Stomach (tissue), 9 donors: Measurements from ENCODE around the gene MYO18B. TPM values are rescaled to one million over a fixed set of nuclear protein-coding genes. Genes with fewer than 3 reads are reported as not detected.

Experiments used
- DNase-seq, 2 donors: peaks; one replicate each; pipeline versions ENCODE4 v3.0.0 to v3.0.0-alpha.2; 2013 to 2019
- H3K27ac ChIP-seq, 5 donors: fragments of 200-600 bp in 4 of 5; sonication (generic) in 4 of 5; one replicate each; pipeline ENCODE4 v1.5.1; 2013 to 2019; ENCODE audit warnings: mild to moderate bottlenecking in 1 of 5, moderate library complexity in 1 of 5
- H3K27me3 ChIP-seq, 3 donors: fragments of 200-600 bp; sonication (generic); one replicate each; pipeline ENCODE4 v1.5.1; 2017 to 2019; ENCODE audit warnings: mixed run types in 1 of 3
- H3K36me3 ChIP-seq, 4 donors: fragments of 200-600 bp; sonication (generic); 1 replicate in 3 of 4; 2 replicates in 1 of 4; pipeline ENCODE4 v1.5.1; 2016 to 2019
- H3K4me1 ChIP-seq, 4 donors: fragments of 200-600 bp; sonication (generic); one replicate each; pipeline ENCODE4 v1.5.1; 2016 to 2019
- H3K4me3 ChIP-seq, 4 donors: fragments of 200-600 bp; sonication (generic) in 3 of 4; one replicate each; pipeline ENCODE4 v1.5.1; 2016 to 2019; ENCODE audit warnings: mild to moderate bottlenecking in 1 of 4
- H3K9me3 ChIP-seq, 4 donors: fragments of 200-600 bp; sonication (generic); one replicate each; pipeline ENCODE4 v1.5.1; 2016 to 2019
- CTCF ChIP-seq, 7 experiments: fragments of 450-650 bp in 4 of 7; fragments of 200-600 bp in 3 of 7; sonication (generic) in 3 of 7; IDR thresholded peaks; one replicate each; pipeline ENCODE4 v1.5.1; 2016 to 2019; ENCODE audit warnings: antibody characterized with exemption in 7 of 7, control low read depth in 2 of 7, mild to moderate bottlenecking in 1 of 7
- EP300 ChIP-seq: sonication (generic); formaldehyde crosslinking; IDR thresholded peaks from one replicate; pipeline ENCODE4 v1.6.1; 2017; ENCODE audit warnings: antibody characterized with exemption
- POLR2A ChIP-seq, 4 donors: fragments of 450-650 bp; IDR thresholded peaks; one replicate each; pipeline ENCODE4 v1.6.1; 2016; ENCODE audit warnings: antibody characterized with exemption in 4 of 4, control low read depth in 2 of 4, mild to moderate bottlenecking in 1 of 4, moderate library complexity in 1 of 4
- POLR2AphosphoS5 ChIP-seq, 3 donors: sonication (generic); formaldehyde crosslinking; IDR thresholded peaks; one replicate each; pipeline ENCODE4 v1.6.1; 2016; ENCODE audit warnings: antibody characterized with exemption in 3 of 3
- WGBS, 5 donors: extraction: QIAGEN DNeasy Blood & Tissue Kit in 3 of 5; methylation state at CpG; one replicate each; pipeline versions ENCODE4 v1.1.5 to v1.1.7; 2013 to 2018; 5-methylcytosine and 5-hydroxymethylcytosine counted together
- intact Hi-C: fragments of 100-400 bp; cut with DNase I; formaldehyde crosslinking; loops from one replicate; pipeline ENCODE4 v1.15.1; 2023; ENCODE audit warnings: low total_unique reads
- polyA plus RNA-seq, 3 donors: library from polyadenylated mRNA; stranded (reverse); fragments of 200-250 nt; gene quantifications; one replicate each; pipeline ENCODE4 v1.2.3, GENCODE V29; 2013
- total RNA-seq, 5 donors: library from RNA; depleted of rRNA; stranded (reverse); fragments of >200 nt; gene quantifications; one replicate each; pipeline versions ENCODE4 v1.1.0 to v1.2.3, GENCODE V29; 2014 to 2016
- donor health status: healthy with polysubstance abuse.
- donor health status: Bipolar disorder and iron deficiency.
- donor health status: healthy.

Gene MYO18B
- total and polyA plus RNA-seq, 8 donors: 0.31 to 7.6 (median 0.92) TPM; not detected in 1

GRCh38 chr22:25697978-25698377 lies 44.0 kb upstream of the MYO18B start:
- no peaks in the 10 kb centered on the region for H3K4me1 ChIP-seq
- peaks cover 0 to 4% (median 2%) of the 10 kb centered on the region in 4 donors for H3K36me3 ChIP-seq
- H3K9me3 ChIP-seq: no peaks in the 10 kb centered on the region
- no peak overlapping the region for H3K27ac ChIP-seq
- H3K27me3 ChIP-seq: no peaks in the 10 kb centered on the region
- TF ChIP-seq POLR2A (IDR thresholded peaks at IDR 0.05) (no peak), POLR2AphosphoS5 (IDR thresholded peaks at IDR 0.05) (no peak), CTCF (IDR thresholded peaks at IDR 0.05) (no peak), EP300 (no peak)
- 85 to 96% (median 92%) methylated on average over 2 of the region's 2 CpGs for WGBS, 5 donors
- H3K4me3 ChIP-seq: no peak overlapping the region
- intact Hi-C loops: loop anchor here (10.0 kb wide), 1 partner anchor 223 kb away; no protein-coding TSS in a partner anchor
- no peak for DNase-seq

- no peaks in the 10 kb centered on the region for H3K9me3 ChIP-seq
- H3K27ac ChIP-seq: no peak overlapping the region
- WGBS, 5 donors: 79 to 87% (median 80%) methylated on average over 7 of the region's 7 CpGs
- no peaks in the 10 kb centered on the region for H3K27me3 ChIP-seq
- peaks cover 0 to 4% (median 2%) of the 10 kb centered on the region in 4 donors for H3K36me3 ChIP-seq
- TF ChIP-seq EP300 (no peak), POLR2AphosphoS5 (IDR thresholded peaks at IDR 0.05) (no peak), POLR2A (IDR thresholded peaks at IDR 0.05) (no peak), CTCF (IDR thresholded peaks at IDR 0.05) (no peak)
- intact Hi-C loops: loop anchor here (10.0 kb wide), 1 partner anchor 224 kb away; no protein-coding TSS in a partner anchor
- no peak overlapping the region for H3K4me3 ChIP-seq
- no peak for DNase-seq
- no peaks in the 10 kb centered on the region for H3K4me1 ChIP-seq
These were observed 43.5 kb upstream of the MYO18B start for GRCh38 chr22:25698461-25698860.

DNA sequence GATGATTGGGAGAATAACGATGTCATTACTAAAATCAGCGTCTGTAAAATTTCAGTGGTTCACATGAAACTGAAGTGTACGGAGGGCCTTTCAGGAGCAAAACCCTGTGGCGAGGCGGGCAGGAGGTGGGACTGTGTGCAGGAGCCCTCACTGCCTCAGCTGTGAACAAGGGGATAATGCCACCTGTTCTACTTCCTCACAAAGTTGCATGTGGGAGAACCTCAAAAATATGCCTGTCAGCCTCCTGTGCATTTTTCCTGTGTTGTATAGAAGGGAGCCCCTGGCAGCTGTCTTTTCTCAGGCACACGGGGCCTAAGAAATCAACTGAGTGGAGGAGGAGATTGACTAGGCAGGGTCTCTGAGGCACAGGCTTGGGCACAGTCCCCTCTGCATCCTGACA lies 43.0 kb upstream of the MYO18B start:
- Histone ChIP-seq H3K4me3 (no peak overlapping the region), H3K27me3 (no peaks in the 10 kb centered on the region), H3K36me3 (peaks cover 0 to 4% (median 2%) of the 10 kb centered on the region in 4 donors), H3K4me1 (no peaks in the 10 kb centered on the region), H3K9me3 (no peaks in the 10 kb centered on the region), H3K27ac (no peak overlapping the region)
- no peak for TF ChIP-seq CTCF (IDR thresholded peaks at IDR 0.05)
- no peak for TF ChIP-seq POLR2AphosphoS5 (IDR thresholded peaks at IDR 0.05)
- TF ChIP-seq EP300: no peak
- TF ChIP-seq POLR2A (IDR thresholded peaks at IDR 0.05): no peak
- intact Hi-C loops: loop anchor here (10.0 kb wide), 1 partner anchor 224 kb away; no protein-coding TSS in a partner anchor
- WGBS, 5 donors: 82 to 93% (median 89%) methylated on average over 6 of the region's 6 CpGs
- DNase-seq: no peak

DNA sequence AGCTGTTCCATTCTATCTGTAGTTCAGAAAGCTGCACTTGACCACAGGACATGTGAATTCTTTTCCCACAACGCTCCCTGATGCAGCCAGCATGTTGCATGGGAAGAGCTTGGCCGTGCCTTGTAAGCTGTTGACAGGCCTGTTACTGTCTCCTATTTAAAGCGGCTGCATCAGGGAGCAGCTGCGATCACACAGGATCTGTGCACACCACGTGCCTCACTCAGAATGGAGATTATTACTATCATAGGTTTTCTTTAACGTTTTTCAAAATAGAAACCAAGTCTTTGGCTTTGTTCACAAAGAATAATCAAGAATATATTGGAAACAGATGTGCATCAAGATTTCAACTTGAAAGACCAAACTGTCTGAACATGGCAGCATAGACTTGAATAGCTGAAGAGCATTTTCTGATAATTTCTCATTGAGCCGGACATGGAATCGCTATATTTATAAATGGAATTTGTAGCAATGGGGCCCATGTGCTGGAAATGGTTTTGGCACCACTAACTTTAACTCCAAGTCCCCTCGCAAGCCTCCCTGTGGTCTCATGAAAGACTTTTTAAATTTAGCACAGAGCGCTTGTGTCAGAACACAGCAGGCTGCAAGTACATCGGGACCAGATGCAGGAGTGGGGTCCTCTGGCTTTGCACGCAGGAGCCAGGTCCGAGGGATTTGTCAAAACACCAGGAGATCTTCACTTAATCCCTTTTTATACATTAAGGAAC lies 40.8 kb upstream of the MYO18B start:
- Histone ChIP-seq H3K9me3 (no peaks in the 10 kb centered on the region), H3K4me3 (no peak overlapping the region), H3K36me3 (peaks cover 0 to 7% (median 2%) of the 10 kb centered on the region in 4 donors), H3K4me1 (no peaks in the 10 kb centered on the region), H3K27ac (no peak overlapping the region), H3K27me3 (no peaks in the 10 kb centered on the region)
- no peak for TF ChIP-seq EP300
- no peak for TF ChIP-seq POLR2A (IDR thresholded peaks at IDR 0.05)
- TF ChIP-seq POLR2AphosphoS5 (IDR thresholded peaks at IDR 0.05): no peak
- no peak for TF ChIP-seq CTCF (IDR thresholded peaks at IDR 0.05)
- WGBS, 5 donors: 62 to 74% (median 68%) methylated on average over 13 of the region's 13 CpGs
- peak in 1 of 2 donors; percentile 77 for DNase-seq
- intact Hi-C loops: no loop called here
